NCI-H446 (cell line): ENCODE measurements around the gene EME2.

Experiments used
- DNase-seq, 2 experiments: peaks; one replicate each; lab custom pipeline; 2025; lab: John Stamatoyannopoulos, UW

EME2 gene

GRCh38 chr16:1766701-1767100, 5.9 kb upstream of the EME2 start:
- no peak for DNase-seq

DNA sequence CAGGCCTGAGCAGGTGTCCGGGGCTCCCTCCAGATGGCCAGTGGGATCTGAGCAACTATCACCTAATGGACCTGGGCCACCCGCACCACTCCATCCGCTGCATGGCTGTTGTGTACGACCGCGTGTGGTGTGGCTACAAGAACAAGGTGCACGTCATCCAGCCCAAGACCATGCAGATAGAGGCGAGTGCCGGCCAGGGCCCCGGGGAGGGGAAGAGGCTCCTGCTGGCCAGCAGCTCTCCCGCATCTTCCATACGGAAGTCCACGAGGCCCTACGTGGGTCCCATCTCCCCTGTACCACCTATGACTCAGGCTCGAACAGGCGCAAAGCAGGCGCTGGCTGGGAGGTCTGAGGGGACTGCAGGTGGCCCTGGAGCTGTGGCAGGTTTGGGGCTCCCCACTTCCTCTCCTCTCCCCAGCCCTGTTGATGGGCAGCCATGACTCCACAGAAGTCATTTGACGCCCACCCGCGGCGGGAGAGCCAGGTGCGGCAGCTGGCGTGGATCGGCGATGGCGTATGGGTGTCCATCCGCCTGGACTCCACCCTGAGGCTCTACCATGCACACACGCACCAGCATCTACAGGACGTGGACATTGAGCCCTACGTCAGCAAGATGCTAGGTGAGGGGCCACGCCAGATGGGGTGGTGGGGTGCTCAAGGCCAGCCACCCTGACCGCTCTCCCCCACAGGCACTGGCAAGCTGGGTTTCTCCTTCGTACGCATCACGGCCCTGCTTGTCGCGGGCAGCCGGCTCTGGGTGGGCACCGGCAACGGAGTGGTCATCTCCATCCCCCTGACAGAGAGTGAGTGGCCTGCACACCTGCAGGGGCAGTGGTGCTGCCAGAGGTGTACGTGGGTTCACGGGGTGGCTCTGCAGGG, 5.3 kb upstream of the EME2 start:
- no peak for DNase-seq

DNA sequence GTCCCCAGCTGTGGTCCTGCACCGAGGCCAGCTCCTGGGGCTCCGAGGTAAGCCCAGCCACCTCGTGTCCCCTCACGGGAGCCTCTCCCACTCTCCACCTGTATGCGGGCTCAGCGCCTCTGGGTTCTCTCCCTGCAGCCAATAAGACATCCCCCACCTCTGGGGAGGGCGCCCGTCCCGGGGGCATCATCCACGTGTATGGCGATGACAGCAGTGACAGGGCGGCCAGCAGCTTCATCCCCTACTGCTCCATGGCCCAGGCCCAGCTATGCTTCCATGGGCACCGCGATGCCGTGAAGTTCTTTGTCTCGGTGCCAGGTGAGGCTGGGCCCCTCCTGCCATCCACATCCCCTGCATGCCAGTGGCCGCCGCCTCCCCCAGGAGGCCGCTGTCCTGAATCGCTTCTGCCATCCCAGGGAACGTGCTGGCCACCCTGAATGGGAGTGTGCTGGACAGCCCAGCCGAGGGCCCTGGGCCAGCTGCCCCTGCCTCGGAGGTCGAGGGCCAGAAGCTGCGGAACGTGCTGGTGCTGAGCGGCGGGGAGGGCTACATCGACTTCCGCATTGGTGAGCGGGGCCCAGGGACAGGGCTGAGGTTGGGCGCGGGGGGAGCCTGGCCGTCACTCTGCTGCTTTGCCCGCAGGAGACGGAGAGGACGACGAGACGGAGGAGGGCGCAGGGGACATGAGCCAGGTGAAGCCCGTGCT, 4.4 kb upstream of the EME2 start:
- DNase-seq, result no peak

GRCh38 chr16:1768767-1769401, 3.7 kb upstream of the EME2 start:
- DNase-seq, result no peak

DNA sequence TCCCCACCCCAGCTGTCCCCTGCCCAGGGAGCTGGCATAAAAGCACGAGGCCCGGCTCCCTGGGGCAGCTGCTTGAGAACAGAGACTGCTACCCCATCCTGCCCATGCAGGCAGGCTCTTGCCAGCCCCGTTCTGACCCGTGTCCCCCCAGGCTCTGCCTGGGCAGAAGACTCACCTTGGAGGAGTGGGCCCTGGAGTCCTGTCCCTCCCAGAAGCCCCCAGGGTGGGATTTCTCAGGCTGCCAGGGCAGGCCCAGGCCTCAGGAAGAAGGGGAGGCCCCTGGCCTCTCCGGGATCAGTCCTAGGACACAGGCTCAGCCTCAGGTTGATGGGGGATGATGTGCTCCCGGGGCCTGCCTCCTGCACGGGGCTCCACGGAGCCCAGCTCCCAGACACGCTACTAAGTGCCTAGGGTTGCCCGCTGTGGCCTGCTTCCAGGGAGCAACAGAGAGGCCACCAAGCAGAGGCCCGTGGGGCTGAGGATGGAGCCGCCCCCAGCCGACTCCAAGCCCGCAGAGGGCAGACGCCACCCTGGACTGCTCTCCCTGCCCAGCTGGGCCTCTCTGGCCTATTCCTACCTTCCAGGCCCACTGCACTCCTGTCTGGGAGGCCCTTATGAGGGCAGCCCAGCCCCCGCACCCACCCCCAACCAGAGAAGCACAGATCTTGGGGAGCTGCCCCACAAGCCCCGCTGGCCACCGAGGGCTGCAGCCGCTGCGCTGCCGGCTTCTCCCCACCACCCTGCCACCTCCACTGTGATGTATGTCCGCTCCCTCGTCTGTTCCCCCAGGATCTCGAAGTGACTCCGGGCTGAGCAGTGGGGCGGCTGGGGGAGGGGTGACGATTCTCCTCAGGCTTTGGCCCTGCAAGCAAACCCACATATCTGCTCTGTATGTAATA, 3.0 kb upstream of the EME2 start:
- no peak for DNase-seq

DNA sequence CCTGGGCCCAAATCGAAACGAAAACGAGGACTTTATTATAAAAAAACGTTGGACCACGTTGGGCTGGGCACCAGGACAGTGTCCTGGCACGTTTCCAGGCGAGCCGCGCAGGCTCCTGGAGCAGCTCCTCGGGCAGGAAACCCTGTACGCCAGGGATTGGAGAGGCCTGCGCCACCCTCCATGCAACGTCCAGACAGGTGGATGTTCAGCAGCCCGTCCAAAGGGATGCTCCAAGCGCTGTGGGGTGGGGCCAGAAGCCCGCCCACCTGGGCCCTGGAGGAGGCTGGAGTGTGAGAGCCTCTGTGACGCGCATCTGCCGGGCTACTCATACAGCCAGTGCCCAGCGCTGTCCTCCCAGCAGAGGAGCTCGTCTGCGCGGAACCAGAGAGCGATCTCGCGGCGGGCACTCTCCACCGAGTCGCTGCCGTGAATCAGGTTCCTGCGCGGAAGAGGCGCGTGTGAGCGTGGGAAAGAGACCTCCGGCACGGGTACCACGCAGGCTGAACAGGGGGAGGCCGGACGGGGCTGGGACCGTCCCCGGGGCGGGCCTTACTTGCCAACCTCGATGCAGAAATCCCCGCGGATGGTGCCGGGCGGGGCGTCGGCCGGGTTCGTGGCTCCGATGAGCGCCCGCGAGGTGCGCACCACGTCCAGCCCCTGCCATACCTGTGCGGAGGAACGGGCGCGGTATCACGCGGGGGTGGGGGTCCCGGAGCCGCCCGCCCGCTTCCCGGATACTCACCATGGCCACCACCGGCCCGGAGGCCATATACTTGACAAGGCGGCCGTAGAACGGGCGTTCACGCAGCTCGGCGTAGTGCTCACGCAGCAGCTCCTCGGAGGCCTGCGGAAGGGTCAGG, 2.1 kb upstream of the EME2 start:
- peak in 1 of 2 experiments; percentile 49 for DNase-seq

- DNase-seq, result peak; percentile 13 to 63
Observed at GRCh38 chr16:1771188-1771863, 1.3 kb upstream of the EME2 start, which contains the start of gene NME3. Gene NME3, minus strand, starts transcription at chr16:1771543. Its CDS starts 9 bp downstream, at chr16:1771534.

- no peak for DNase-seq
Observed at GRCh38 chr16:1771864-1772361, 697 bp upstream of the EME2 start.

DNA sequence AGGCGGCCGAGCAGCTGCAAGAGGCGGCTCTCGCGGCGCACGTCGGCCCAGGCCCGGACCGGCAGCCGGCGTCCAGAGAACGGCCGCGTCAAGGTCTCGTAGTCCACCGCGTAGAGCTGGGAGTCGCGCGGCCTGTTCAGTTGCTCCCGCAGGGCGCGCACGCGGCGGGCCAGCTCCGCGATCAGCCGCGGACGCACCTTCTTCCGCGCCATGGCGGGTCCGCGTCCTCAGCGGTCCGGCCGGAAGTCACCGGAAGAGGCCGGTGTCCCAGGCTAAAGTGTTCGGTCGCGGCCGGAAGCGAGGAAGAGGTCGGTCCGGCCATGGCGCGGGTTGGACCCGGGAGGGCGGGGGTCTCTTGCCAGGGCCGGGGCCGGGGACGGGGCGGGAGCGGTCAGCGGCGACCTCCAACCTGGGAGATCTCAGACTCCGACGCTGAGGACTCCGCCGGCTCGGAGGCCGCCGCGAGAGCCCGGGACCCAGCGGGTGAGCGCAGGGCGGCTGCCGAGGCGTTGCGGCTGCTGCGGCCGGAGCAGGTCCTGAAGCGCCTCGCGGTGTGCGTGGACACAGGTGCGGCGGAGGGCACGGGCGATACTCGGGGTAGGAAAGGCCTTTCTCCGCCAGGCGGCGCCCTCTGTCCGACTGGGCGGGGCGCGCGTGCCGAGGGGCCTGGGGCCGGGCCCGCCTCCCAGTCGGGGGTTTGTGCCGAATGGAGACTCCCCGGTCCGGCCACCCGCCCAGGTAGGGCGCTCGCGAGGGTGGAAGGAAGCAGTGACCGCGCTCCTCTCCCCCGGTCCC, 495 bp downstream of the EME2 start, which contains the start of gene MRPS34:
Gene MRPS34, minus strand, starts transcription at position 227 of the 795 bp plus-strand sequence. Its CDS starts 15 bp downstream, at position 212.
- peak; percentile 33 to 84 for DNase-seq

GRCh38 chr16:1773703-1774447, 1.3 kb downstream of the EME2 start:
- no peak for DNase-seq

DNA sequence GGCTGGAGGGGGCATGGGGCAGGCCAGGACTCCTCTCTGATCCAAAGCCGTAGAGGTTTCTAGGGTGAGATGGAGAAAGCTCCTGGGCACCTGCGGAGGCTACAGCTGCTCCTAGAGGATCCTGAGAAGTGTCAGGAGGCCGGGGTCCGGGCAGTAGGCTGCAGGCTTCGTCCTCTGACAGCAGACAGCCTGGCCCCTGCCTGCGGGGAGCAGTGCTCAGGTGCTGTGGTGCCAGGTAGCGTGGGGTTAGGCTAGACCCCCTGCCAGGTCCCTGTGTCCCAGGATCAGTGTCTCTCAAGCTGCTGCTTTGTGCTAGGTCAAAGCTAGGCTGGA, 1.8 kb downstream of the EME2 start:
- no peak for DNase-seq

- DNase-seq, result no peak
Observed at GRCh38 chr16:1775006-1775845, 2.6 kb downstream of the EME2 start.

- no peak for DNase-seq
Observed at GRCh38 chr16:1775846-1776671, 3.4 kb downstream of the EME2 start.

DNA sequence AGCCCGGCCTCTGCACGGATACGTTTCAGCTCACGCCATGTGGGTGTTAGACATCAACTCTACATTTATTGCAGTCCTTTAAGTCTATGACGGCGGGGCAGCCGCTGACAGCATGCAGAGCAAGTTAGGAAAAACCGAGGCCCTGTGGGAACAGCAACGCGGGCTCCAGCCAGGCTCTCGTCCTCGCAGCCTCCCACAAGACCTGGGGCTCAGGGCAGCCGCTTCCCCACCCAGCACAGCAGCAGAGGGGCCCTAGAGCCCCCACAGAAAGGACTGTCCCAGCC, 4.0 kb downstream of the EME2 start:
- no peak for DNase-seq

DNA sequence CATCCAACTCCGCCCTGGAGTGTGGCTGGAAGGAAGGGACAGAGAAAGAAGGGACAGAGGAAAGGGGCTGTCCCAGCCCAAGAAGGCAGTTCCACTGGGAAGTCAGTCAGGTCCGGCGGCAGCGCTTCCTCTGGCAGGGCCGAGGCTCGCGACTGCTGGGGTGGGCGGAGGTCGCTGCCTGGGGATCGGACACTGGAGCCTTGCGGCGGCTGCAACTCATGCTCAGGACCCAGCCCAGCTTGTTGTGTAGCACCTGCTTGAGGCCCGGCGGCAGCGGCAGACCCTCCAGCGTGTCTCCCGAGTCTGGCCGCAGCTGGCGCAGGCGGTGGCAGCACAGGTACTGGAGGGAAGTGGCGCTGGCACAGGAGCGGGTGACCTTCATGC, 4.4 kb downstream of the EME2 start:
- DNase-seq, result no peak

DNA sequence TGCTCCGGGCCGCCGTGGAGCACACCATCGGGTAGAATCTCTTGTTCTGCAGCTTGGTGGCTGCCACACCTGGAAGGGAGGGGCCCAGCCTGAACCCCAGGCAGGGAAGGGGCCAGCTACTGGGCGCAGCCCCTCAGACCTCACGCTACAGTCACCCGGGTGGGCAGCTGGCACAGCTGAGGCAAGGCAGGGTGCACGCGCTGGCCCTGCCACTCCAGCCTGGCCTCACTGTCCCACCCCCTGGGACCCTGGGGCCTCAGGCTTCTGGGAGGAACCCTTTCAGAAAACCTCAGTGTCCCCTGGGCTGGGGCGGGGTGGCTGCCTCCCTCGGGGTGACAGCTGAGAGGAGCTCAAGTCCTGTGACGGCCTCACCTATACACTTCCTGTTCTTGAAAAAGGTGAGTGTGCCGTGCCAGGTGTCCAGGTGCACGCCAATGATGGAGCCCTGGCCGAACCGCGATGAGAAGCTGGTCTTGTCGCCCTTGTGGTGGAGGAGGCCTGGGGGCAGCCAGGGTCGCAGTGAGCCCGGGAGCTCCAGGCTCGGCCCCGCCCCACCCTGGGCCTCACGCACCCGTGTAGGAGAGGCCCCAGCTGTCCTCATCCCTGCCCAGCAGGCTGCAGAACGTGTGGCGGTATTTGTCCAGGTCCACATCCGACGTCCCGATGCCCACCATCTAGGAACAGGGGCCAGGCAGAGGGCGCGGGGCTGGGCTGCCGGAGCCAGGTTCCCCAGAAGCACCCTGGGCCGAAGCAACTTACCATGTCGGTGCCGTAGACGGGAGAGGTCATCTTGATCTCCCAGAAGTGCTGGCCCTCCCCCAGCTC, 5.0 kb downstream of the EME2 start:
- no peak for DNase-seq
